Activated CD8-positive, alpha-beta memory T cell treated with anti-CD3 and anti-CD28 coated beads, Interleukin-2, amount 50 U/mL, for 24 hours (primary cell): ENCODE data around the gene TPGS2.
"Not testable (repeated sequence)": the region's sequence is repeated elsewhere in the genome, so short reads cannot be mapped to it uniquely, and the experiment has no call there.

Source experiments
- DNase-seq: peaks from one replicate; pipeline ENCODE4 v3.0.0-alpha.2; 2020; ENCODE audit errors: extremely low read depth

The TPGS2 gene

DNA sequence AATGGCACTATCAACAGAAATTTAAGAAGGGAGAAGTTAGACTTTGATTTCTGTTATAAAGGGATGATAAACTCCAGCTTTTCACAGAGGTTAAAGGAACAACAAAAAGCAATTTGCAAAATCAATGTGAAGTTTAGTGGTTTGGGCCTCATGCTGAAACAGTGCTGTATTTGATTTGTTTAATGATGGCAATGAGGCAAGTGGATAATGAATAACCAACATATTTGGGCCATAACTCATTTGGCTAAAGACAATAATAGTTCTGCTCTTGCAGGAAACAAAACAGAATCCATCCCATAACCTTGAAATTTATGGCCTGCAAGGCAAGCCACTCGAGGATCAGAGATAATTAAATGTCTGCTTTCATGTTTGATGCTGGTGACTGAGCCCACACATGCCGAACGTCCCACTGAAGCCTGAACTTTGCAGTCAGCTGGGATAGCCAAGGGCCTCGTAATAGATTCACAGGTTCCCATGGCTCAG is 56.5 kb downstream of the TPGS2 start:
- DNase-seq: no peak

GRCh38 chr18:36771245-36771644 is 57.6 kb downstream of the TPGS2 start:
- DNase-seq: no peak

GRCh38 chr18:36770315-36770946 is 58.4 kb downstream of the TPGS2 start:
- DNase-seq: no peak

- no peak for DNase-seq
Measured at GRCh38 chr18:36769611-36770314, 59.0 kb downstream of the TPGS2 start.

DNA sequence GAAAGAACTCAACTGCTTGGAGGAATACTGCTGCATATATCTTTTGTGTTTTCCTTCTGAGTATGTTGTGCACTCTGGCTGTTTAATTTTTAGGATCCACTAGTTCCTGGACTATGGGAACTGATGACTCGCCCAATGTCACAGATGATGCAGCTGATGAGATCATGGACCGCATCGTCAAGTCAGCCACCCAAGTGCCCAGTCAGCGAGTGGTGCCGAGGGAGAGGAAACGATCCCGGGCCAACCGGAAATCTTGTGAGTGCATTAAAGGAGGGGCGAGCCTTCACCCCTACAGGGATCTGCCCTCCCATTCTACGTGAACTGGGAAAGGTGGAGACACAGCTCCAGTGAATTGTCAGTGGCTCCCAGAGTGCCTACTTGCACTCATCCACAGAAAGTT is 59.6 kb downstream of the TPGS2 start:
- DNase-seq: no peak

- DNase-seq: no peak
Measured at GRCh38 chr18:36766836-36767235, 62.0 kb downstream of the TPGS2 start.

DNA sequence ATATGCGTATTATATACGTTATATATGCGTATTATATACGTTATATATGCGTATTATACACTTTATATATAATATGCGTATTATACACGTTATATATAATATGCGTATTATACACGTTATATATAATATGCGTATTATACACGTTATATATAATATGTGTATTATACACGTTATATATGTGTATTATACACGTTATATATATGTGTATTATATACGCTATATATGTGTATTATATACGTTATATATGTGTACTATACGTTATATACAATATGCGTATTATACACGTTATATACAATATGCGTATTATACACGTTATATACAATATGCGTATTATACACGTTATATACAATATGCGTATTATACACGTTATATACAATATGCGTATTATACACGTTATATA is 65.8 kb downstream of the TPGS2 start:
- DNase-seq: not testable (repeated sequence)

DNA sequence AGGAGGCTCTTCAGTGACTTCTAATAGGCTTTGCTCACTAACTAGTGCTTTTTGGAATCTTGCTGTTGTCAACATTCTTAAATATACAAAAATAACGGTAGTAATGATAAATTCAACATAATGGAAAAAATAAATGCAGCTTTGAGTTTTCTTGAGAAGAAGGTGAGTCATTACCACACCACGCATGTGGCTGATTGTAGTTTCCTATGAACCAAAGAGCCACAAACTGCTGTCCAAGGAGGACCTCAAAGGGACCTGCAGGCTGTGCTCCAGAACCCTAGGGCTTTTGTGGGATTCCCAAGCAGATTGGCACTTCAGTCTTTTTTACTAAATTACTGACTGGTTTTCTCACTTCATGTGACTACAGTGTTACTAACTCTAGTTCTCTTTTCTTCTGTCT is 66.7 kb downstream of the TPGS2 start:
- no peak for DNase-seq

GRCh38 chr18:36761186-36761698 is 67.6 kb downstream of the TPGS2 start:
- no peak for DNase-seq

DNA sequence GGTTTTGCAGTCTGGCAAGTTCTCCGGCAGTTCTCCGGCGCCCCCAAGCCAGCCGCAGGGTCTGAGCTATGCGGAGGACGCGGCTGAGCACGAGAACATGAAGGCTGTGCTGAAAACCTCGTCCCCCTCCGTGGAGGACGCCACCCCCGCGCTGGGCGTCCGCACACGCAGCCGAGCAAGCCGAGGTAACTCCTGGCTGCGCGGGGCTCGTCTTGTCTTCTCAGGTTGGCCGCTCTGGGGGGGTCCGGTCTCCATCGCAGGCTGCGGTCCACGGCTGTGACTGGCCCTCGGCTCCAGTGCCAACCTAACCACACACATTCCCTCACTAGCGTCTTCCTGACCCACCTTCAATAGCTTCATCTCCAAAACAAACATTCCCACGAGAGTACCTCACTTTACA is 68.2 kb downstream of the TPGS2 start:
- DNase-seq: no peak

DNA sequence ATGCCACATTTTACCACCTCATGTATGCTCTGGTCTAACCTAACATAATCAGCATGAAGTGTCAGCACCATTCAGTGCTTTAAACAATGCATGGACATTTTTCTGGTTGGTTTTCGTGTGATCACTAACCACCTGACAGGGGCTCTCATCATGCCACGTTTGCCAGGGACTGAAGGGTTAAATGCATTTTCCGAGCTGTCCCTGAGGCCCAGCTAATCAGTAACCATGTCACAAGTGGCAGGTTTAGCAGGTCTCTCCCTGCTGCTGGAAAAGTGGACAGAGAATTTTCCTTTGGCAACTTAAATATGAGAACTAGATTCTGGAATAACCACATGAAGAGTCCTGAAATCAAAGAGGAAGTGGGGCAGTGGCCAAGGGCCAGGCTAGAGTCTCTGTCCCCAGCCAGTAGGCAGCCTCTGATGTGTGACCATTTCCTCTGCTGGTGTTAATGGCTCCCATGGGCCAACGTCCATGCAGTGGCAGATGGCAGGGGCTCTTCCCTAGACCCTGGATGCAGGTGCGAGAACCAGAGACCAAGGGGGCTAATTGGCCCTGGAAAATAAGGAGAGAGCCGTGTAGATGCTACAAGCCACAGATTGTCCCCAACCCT is 69.5 kb downstream of the TPGS2 start:
- no peak for DNase-seq

- no peak for DNase-seq
Measured at GRCh38 chr18:36758623-36759022, 70.2 kb downstream of the TPGS2 start.

DNA sequence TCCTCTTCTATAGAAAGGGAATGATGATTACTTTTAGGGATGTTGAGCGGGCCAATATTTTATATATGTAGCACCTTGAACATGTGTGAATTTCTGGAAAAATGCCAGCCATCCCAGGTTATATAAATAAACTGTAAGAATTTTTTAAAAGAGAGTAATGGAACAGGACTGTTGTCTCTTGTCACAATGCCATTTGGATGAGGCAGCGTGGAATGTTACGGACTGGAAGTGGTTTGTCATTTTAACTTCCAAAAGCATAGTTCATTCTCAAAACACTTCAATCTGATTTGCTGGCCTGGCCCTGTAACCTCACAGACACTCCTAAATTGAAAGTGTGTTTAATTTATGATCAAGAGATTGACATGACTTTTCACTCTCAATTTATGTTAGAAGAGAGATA is 70.8 kb downstream of the TPGS2 start:
- DNase-seq: no peak

- DNase-seq: no peak
Measured at GRCh38 chr18:36757081-36757480, 71.7 kb downstream of the TPGS2 start.

- DNase-seq: no peak
Measured at GRCh38 chr18:36756242-36756641, 72.6 kb downstream of the TPGS2 start.

DNA sequence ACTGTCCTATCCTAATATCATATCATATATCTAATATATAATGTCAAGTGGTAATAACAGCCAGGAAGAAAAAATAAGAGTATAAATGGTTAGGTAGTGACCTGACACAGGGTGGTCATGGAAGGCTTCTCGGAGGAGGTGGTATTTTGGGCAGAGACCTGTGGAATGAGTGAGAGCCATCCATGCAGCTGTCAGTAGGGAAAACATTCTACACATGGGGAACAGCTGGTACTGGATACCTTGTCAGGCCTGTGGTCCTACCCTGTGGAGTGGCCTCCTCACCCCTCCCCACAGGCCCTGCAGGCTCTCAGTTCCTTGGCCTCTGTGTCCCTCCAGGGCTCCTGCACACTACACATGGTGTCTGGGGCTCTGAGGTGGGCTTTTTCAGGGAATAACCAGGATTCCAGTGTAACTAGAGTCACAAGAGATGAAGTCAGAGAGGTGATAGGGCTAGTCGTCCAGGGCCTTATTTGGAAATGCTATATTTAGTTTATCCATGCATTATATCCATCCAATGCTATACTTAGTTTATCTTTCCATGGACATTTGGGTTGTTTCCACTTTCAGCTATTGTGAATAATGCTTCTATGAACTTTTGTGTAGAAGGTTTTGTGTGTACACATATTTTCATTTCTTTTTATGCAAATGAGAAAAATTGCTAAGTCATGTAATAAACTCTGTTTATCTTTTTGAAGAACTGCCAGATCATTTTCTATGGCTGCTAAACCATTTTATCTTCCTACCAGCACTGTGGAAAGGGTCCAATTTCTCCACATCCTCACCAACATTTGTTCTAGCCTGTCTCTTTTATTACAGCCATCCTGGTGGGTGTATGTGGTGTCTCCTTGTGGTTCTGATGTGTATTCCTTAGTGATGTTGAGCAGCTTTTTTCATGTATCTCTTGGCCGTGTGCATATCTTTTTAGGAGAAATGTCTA is 75.6 kb downstream of the TPGS2 start:
- no peak for DNase-seq

DNA sequence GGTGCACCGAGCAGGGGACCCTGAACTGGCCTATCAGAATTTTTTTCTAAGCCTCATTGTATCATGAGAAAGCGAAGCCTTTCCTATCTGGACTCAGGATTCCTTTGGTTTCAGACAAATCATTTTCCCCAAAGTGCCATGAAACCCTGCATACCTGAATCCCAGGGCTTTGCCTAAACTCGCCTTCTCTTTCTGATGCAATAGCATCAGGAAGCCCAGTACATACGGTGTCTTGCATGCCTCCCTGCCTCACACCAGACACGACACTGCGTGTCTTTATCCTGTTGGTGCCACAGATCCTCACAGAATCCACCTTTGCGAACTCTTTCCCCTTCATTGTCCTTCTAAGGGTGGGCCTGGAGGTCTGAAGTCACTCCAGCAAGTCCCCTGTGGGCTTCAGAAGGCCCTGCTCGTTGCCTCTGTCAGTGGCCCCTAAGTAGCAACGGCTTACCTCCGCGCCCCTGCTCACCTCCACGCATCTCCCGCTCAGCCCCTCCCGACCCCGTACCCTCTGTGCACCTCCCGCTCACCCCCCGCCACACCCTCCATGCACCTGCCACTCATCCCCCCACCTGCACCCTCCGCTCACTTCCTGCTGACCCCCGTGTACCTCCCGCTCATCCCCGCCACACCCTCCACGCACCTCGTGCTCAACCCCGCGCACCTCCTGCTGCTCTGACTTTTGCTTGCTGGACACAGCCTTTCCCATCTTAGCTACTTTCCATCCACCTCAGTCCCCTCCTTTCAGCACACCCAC is 83.4 kb downstream of the TPGS2 start:
- no peak for DNase-seq

GRCh38 chr18:36744261-36744876 is 84.4 kb downstream of the TPGS2 start:
- no peak for DNase-seq
